ENCODE results near the gene MRPS23. TPM values are rescaled to one million over a fixed set of nuclear protein-coding genes. Genes with fewer than 3 reads are reported as not detected.

MRPS23 gene
- total and polyA plus RNA-seq, 2 experiments from 2014 or later, result 53.2 to 74.5 TPM

DNA sequence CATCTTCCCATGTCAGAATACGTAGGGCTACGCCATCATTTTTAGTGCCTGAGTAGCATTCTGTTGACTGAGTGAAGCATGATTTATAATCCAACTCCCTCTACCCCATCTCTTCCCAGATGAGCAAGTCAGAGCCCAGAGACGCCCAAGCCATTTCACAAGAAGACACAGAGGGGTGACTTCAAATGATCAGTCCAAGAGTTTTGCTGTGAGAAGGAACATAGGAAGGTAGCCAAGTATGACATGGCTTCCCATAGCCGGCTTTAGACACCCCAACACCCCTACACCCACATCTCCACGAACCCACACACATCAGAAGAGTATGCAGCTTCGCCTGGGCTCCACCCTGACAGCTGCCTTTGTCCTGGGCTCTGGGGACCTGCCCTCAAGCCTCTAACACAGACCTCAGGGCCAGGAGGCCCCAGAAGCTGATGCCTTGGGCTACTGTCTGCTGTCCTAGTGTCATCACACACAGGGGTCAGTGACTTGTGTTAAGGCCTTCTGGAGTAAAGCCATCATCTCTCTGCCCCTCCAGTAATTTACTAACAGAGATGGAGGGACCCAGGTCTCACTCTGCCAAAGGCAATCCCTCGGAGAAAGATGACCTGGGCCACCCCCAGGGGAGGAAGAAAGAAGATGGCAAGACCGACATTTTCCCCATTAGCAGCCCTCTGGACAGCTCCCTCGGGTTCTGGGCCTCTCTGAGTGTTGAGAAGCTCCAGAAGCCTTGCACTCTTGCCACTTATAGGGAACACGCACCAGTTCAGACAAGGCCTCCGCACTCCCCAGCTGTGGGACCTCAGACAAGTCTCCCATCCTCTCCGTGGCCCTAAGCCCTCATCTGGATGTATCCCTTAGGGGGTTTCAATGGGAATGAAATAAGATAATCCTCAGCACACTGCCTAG lies 38.7 kb upstream of the MRPS23 start:
- Histone ChIP-seq H2AFZ (no peak overlapping the region), H3K4me2 (no peak overlapping the region), H3K27me3 (ENCODE audit: insufficient read depth) (no peaks in the 10 kb centered on the region), H4K20me1 (replicated peaks; ENCODE audit: insufficient read depth) (no peaks in the 10 kb centered on the region), H3K9me2 (ENCODE audit: insufficient read depth) (0 out of 2 replicates have a peak, but pooled peaks cover 3% of the 10 kb centered on the region), H3K36me3 (ENCODE audit: insufficient read depth) (no peaks in the 10 kb centered on the region), H3K4me1 (ENCODE audit: insufficient read depth) (peaks cover 10% of the 10 kb centered on the region), H3K4me3 (no peak overlapping the region), H3K79me2 (replicated peaks; ENCODE audit: insufficient read depth) (no peaks in the 10 kb centered on the region), H3K27ac (ENCODE audit: low read depth) (no peak overlapping the region), H3F3A (replicated peaks; ENCODE audit: low read depth) (no peaks in the 10 kb centered on the region)
- ATAC-seq, result no peak
- Mint-ChIP-seq H3K4me3 (no peak overlapping the region), H3K27ac (no peak overlapping the region; the same call in 1 of the 2 replicates), H3K9me3 (no peaks in the 10 kb centered on the region; the same call in 2 of the 3 replicates), H3K4me1 (peaks cover 11% of the 10 kb centered on the region), H3K27me3 (ENCODE audit: insufficient read depth, low read depth, poor library complexity) (peaks cover 9% of the 10 kb centered on the region), H3K36me3 (ENCODE audit: low read depth) (0 out of 3 replicates have a peak, but pooled peaks cover 2% of the 10 kb centered on the region)
- TF ChIP-seq, protein P1, sequence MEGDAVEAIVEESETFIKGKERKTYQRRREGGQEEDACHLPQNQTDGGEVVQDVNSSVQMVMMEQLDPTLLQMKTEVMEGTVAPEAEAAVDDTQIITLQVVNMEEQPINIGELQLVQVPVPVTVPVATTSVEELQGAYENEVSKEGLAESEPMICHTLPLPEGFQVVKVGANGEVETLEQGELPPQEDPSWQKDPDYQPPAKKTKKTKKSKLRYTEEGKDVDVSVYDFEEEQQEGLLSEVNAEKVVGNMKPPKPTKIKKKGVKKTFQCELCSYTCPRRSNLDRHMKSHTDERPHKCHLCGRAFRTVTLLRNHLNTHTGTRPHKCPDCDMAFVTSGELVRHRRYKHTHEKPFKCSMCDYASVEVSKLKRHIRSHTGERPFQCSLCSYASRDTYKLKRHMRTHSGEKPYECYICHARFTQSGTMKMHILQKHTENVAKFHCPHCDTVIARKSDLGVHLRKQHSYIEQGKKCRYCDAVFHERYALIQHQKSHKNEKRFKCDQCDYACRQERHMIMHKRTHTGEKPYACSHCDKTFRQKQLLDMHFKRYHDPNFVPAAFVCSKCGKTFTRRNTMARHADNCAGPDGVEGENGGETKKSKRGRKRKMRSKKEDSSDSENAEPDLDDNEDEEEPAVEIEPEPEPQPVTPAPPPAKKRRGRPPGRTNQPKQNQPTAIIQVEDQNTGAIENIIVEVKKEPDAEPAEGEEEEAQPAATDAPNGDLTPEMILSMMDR (conservative IDR thresholded peaks at IDR 0.05; ENCODE audit: low read depth in 2 of 2), result no peak
- TF ChIP-seq JUNB (IDR thresholded peaks at IDR 0.05; ENCODE audit: unreplicated experiment) (no peak), POLR2AphosphoS5 (IDR thresholded peaks at IDR 0.05; ENCODE audit: low read depth) (no peak), ZNF114 (CRISPR knock-in tag; IDR thresholded peaks at IDR 0.05) (no peak), STAT1 (IDR thresholded peaks at IDR 0.05; ENCODE audit: unreplicated experiment) (no peak), NANOG (IDR thresholded peaks at IDR 0.05; ENCODE audit: borderline replicate concordance) (no peak), EZH2phosphoT487 (IDR thresholded peaks at IDR 0.05; ENCODE audit: unreplicated experiment) (no peak), CREB1 (CRISPR knock-in tag; IDR thresholded peaks at IDR 0.05; ENCODE audit: low read depth) (no peak), EZH2 (IDR thresholded peaks at IDR 0.05; ENCODE audit: low read depth, unreplicated experiment) (no peak), ZNF331 (CRISPR knock-in tag; IDR thresholded peaks at IDR 0.05; ENCODE audit: low read depth) (no peak)
- TF ChIP-seq, protein P2, sequence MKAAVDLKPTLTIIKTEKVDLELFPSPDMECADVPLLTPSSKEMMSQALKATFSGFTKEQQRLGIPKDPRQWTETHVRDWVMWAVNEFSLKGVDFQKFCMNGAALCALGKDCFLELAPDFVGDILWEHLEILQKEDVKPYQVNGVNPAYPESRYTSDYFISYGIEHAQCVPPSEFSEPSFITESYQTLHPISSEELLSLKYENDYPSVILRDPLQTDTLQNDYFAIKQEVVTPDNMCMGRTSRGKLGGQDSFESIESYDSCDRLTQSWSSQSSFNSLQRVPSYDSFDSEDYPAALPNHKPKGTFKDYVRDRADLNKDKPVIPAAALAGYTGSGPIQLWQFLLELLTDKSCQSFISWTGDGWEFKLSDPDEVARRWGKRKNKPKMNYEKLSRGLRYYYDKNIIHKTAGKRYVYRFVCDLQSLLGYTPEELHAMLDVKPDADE (IDR thresholded peaks at IDR 0.05), result no peak
- TF ChIP-seq, protein P3, sequence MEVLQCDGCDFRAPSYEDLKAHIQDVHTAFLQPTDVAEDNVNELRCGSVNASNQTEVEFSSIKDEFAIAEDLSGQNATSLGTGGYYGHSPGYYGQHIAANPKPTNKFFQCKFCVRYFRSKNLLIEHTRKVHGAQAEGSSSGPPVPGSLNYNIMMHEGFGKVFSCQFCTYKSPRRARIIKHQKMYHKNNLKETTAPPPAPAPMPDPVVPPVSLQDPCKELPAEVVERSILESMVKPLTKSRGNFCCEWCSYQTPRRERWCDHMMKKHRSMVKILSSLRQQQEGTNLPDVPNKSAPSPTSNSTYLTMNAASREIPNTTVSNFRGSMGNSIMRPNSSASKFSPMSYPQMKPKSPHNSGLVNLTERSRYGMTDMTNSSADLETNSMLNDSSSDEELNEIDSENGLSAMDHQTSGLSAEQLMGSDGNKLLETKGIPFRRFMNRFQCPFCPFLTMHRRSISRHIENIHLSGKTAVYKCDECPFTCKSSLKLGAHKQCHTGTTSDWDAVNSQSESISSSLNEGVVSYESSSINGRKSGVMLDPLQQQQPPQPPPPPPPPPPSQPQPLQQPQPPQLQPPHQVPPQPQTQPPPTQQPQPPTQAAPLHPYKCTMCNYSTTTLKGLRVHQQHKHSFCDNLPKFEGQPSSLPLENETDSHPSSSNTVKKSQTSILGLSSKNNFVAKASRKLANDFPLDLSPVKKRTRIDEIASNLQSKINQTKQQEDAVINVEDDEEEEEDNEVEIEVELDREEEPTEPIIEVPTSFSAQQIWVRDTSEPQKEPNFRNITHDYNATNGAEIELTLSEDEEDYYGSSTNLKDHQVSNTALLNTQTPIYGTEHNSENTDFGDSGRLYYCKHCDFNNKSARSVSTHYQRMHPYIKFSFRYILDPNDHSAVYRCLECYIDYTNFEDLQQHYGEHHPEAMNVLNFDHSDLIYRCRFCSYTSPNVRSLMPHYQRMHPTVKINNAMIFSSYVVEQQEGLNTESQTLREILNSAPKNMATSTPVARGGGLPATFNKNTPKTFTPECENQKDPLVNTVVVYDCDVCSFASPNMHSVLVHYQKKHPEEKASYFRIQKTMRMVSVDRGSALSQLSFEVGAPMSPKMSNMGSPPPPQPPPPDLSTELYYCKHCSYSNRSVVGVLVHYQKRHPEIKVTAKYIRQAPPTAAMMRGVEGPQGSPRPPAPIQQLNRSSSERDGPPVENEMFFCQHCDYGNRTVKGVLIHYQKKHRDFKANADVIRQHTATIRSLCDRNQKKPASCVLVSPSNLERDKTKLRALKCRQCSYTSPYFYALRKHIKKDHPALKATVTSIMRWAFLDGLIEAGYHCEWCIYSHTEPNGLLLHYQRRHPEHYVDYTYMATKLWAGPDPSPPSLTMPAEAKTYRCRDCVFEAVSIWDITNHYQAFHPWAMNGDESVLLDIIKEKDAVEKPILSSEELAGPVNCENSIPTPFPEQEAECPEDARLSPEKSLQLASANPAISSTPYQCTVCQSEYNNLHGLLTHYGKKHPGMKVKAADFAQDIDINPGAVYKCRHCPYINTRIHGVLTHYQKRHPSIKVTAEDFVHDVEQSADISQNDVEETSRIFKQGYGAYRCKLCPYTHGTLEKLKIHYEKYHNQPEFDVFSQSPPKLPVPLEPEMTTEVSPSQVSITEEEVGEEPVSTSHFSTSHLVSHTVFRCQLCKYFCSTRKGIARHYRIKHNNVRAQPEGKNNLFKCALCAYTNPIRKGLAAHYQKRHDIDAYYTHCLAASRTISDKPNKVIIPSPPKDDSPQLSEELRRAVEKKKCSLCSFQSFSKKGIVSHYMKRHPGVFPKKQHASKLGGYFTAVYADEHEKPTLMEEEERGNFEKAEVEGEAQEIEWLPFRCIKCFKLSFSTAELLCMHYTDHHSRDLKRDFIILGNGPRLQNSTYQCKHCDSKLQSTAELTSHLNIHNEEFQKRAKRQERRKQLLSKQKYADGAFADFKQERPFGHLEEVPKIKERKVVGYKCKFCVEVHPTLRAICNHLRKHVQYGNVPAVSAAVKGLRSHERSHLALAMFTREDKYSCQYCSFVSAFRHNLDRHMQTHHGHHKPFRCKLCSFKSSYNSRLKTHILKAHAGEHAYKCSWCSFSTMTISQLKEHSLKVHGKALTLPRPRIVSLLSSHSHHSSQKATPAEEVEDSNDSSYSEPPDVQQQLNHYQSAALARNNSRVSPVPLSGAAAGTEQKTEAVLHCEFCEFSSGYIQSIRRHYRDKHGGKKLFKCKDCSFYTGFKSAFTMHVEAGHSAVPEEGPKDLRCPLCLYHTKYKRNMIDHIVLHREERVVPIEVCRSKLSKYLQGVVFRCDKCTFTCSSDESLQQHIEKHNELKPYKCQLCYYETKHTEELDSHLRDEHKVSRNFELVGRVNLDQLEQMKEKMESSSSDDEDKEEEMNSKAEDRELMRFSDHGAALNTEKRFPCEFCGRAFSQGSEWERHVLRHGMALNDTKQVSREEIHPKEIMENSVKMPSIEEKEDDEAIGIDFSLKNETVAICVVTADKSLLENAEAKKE (CRISPR knock-in tag; IDR thresholded peaks at IDR 0.05), result no peak
- TF ChIP-seq, protein P4, sequence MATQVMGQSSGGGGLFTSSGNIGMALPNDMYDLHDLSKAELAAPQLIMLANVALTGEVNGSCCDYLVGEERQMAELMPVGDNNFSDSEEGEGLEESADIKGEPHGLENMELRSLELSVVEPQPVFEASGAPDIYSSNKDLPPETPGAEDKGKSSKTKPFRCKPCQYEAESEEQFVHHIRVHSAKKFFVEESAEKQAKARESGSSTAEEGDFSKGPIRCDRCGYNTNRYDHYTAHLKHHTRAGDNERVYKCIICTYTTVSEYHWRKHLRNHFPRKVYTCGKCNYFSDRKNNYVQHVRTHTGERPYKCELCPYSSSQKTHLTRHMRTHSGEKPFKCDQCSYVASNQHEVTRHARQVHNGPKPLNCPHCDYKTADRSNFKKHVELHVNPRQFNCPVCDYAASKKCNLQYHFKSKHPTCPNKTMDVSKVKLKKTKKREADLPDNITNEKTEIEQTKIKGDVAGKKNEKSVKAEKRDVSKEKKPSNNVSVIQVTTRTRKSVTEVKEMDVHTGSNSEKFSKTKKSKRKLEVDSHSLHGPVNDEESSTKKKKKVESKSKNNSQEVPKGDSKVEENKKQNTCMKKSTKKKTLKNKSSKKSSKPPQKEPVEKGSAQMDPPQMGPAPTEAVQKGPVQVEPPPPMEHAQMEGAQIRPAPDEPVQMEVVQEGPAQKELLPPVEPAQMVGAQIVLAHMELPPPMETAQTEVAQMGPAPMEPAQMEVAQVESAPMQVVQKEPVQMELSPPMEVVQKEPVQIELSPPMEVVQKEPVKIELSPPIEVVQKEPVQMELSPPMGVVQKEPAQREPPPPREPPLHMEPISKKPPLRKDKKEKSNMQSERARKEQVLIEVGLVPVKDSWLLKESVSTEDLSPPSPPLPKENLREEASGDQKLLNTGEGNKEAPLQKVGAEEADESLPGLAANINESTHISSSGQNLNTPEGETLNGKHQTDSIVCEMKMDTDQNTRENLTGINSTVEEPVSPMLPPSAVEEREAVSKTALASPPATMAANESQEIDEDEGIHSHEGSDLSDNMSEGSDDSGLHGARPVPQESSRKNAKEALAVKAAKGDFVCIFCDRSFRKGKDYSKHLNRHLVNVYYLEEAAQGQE (IDR thresholded peaks at IDR 0.05; ENCODE audit: unreplicated experiment), result no peak
- DNase-seq (ENCODE audit: low spot score), result no peak
